Loucy (cell line): ENCODE results near the gene KLK3.
A peak's percentile ranks its signal among the peaks of the same experiment; 100 is the strongest.

ENCODE experiments used
- H2AFZ ChIP-seq: fragments of 200-600 bp; sonication (generic); 2 replicates; pipeline ENCODE4 v1.6.0; 2016; ENCODE audit warnings: antibody characterized with exemption, mild to moderate bottlenecking, low read length, moderate library complexity
- H3F3A ChIP-seq: fragments of 200-600 bp; 2 replicates; pipeline ENCODE4 v1.6.0; 2016; ENCODE audit warnings: antibody characterized with exemption, low read depth, mild to moderate bottlenecking
- H3K27me3 ChIP-seq: fragments of 200-600 bp; sonication (generic); 2 replicates; pipeline ENCODE4 v1.6.1; 2014; ENCODE audit warnings: low read length, mild to moderate bottlenecking; ENCODE audit not compliant: insufficient read depth, poor library complexity, severe bottlenecking
- H3K36me3 ChIP-seq: fragments of 200-600 bp; sonication (generic); 2 replicates; pipeline ENCODE4 v1.6.1; 2016; ENCODE audit warnings: low read length; ENCODE audit not compliant: insufficient read depth
- H3K4me1 ChIP-seq: fragments of 200-600 bp; sonication (generic); 2 replicates; pipeline ENCODE4 v1.5.1; 2014; ENCODE audit warnings: low read length, mild to moderate bottlenecking; ENCODE audit not compliant: insufficient read depth, poor library complexity, severe bottlenecking
- H3K4me2 ChIP-seq: fragments of 200-600 bp; sonication (generic); 2 replicates; pipeline ENCODE4 v1.6.0; 2014; ENCODE audit warnings: antibody characterized with exemption, low read length, low read depth, mild to moderate bottlenecking; ENCODE audit not compliant: poor library complexity, severe bottlenecking
- H3K4me3 ChIP-seq: fragments of 200-600 bp; sonication (generic); 2 replicates; pipeline ENCODE4 v1.5.1; 2014; ENCODE audit warnings: low read length, mild to moderate bottlenecking, mixed read lengths; ENCODE audit not compliant: poor library complexity, severe bottlenecking
- H3K79me2 ChIP-seq: fragments of 200-600 bp; sonication (generic); 2 replicates; pipeline ENCODE4 v1.6.1; 2014; ENCODE audit warnings: low read length; ENCODE audit not compliant: insufficient read depth
- H3K9ac ChIP-seq: fragments of 200-600 bp; sonication (generic); 2 replicates; pipeline ENCODE4 v1.6.0; 2014; ENCODE audit warnings: mild to moderate bottlenecking, low read depth, low read length, moderate library complexity; ENCODE audit not compliant: poor library complexity, severe bottlenecking
- H3K9me2 ChIP-seq: fragments of 200-600 bp; sonication (generic); replicated peaks from 2 replicates; pipeline ENCODE4 v1.6.1; 2016; ENCODE audit warnings: low read depth, low read length, mixed read lengths
- H3K9me3 ChIP-seq: fragments of 200-600 bp; sonication (generic); 2 replicates; pipeline ENCODE4 v1.6.1; 2014; ENCODE audit warnings: mild to moderate bottlenecking, antibody characterized with exemption, low read length, low read depth; ENCODE audit not compliant: insufficient read depth
- H4K20me1 ChIP-seq: fragments of 200-600 bp; sonication (generic); 2 replicates; pipeline ENCODE4 v1.6.0; 2014; ENCODE audit warnings: antibody characterized with exemption, low read length, mild to moderate bottlenecking; ENCODE audit not compliant: insufficient read depth, poor library complexity, severe bottlenecking
- CTCF ChIP-seq: fragments of 200-600 bp; sonication (generic); conservative IDR thresholded peaks from 2 replicates; pipeline ENCODE4 v1.5.1; 2014; ENCODE audit warnings: mild to moderate bottlenecking, antibody characterized with exemption, low read length
- EZH2phosphoT487 ChIP-seq: fragments of 200-600 bp; IDR thresholded peaks from 2 replicates; pipeline ENCODE4 v1.6.1; 2018; ENCODE audit warnings: antibody characterized with exemption, mild to moderate bottlenecking, moderate library complexity, borderline replicate concordance

The KLK3 gene

GRCh38 chr19:50820086-50820485, 34.6 kb upstream of the KLK3 start:
- Histone ChIP-seq H2AFZ (no peak overlapping the region), H3K4me1 (no peaks in the 10 kb centered on the region), H3K4me2 (no peak overlapping the region), H3K36me3 (no peaks in the 10 kb centered on the region), H3K79me2 (no peaks in the 10 kb centered on the region), H3K9me2 (no peaks in the 10 kb centered on the region), H3F3A (no peaks in the 10 kb centered on the region), H3K27me3 (no peaks in the 10 kb centered on the region), H3K9ac (no peak overlapping the region), H3K9me3 (no peaks in the 10 kb centered on the region), H4K20me1 (no peaks in the 10 kb centered on the region), H3K4me3 (no peak overlapping the region)
- TF ChIP-seq CTCF (no peak), EZH2phosphoT487 (no peak)

- Histone ChIP-seq H3K4me2 (no peak overlapping the region), H3K9me3 (no peaks in the 10 kb centered on the region), H3K79me2 (no peaks in the 10 kb centered on the region), H2AFZ (peak overlapping the region; percentile 55; the same call in 1 of the 2 replicates), H3K36me3 (no peaks in the 10 kb centered on the region), H3K27me3 (no peaks in the 10 kb centered on the region), H3K9ac (no peak overlapping the region), H3K9me2 (no peaks in the 10 kb centered on the region), H4K20me1 (no peaks in the 10 kb centered on the region), H3K4me3 (no peak overlapping the region), H3F3A (no peaks in the 10 kb centered on the region), H3K4me1 (no peaks in the 10 kb centered on the region)
- TF ChIP-seq EZH2phosphoT487 (no peak), CTCF (no peak)
Observed at GRCh38 chr19:50820549-50821247, 34.0 kb upstream of the KLK3 start.

- no peaks in the 10 kb centered on the region for H3K36me3 ChIP-seq
- no peaks in the 10 kb centered on the region for H3K9me3 ChIP-seq
- H3F3A ChIP-seq: no peaks in the 10 kb centered on the region
- H3K4me3 ChIP-seq: no peak overlapping the region
- H3K4me1 ChIP-seq: no peaks in the 10 kb centered on the region
- H2AFZ ChIP-seq: peak overlapping the region; percentile 41; the same call in 1 of the 2 replicates
- TF ChIP-seq CTCF (no peak), EZH2phosphoT487 (no peak)
- H3K79me2 ChIP-seq: no peaks in the 10 kb centered on the region
- no peak overlapping the region for H3K9ac ChIP-seq
- no peaks in the 10 kb centered on the region for H3K27me3 ChIP-seq
- no peaks in the 10 kb centered on the region for H4K20me1 ChIP-seq
- H3K4me2 ChIP-seq: no peak overlapping the region
- no peaks in the 10 kb centered on the region for H3K9me2 ChIP-seq
Observed at GRCh38 chr19:50821248-50821612, 33.5 kb upstream of the KLK3 start.
